Adipocyte (in vitro differentiated cells): Measurements from ENCODE around the gene OPCML.
A peak's percentile ranks its signal among the peaks of the same experiment; 100 is the strongest.

Experiments
- DNase-seq: peaks from one replicate; pipeline ENCODE4 v3.0.0-alpha.2; 2015; ENCODE audit warnings: low read depth
- H3K27me3 ChIP-seq: replicated peaks from 2 replicates; pipeline ENCODE4 v1.7.0; 2013; ENCODE audit warnings: mild to moderate bottlenecking, low read length, moderate library complexity; ENCODE audit not compliant: control insufficient read depth, insufficient read depth
- H3K36me3 ChIP-seq: 2 replicates; pipeline ENCODE4 v1.7.0; 2013; ENCODE audit warnings: low read length, mild to moderate bottlenecking, moderate library complexity; ENCODE audit not compliant: control insufficient read depth, insufficient read depth, severe bottlenecking
- H3K4me1 ChIP-seq: 2 replicates; pipeline ENCODE4 v1.7.0; 2013; ENCODE audit warnings: mild to moderate bottlenecking, low read length, moderate library complexity; ENCODE audit not compliant: control insufficient read depth, insufficient read depth
- H3K4me3 ChIP-seq: 2 replicates; pipeline ENCODE4 v1.7.0; 2013; ENCODE audit warnings: mild to moderate bottlenecking, low read length, moderate library complexity
- H3K9ac ChIP-seq: 2 replicates; pipeline ENCODE4 v1.7.0; 2013; ENCODE audit warnings: mild to moderate bottlenecking, low read length, moderate library complexity
- H3K9me3 ChIP-seq: 2 replicates; pipeline ENCODE4 v1.7.0; 2013; ENCODE audit warnings: mild to moderate bottlenecking, low read length, moderate library complexity; ENCODE audit not compliant: control insufficient read depth

The OPCML gene

GRCh38 chr11:133137939-133138338 lies 394.4 kb downstream of the OPCML start:
- Histone ChIP-seq H3K27me3 (peaks cover 17% of the 10 kb centered on the region), H3K4me1 (no peaks in the 10 kb centered on the region), H3K36me3 (no peaks in the 10 kb centered on the region), H3K9me3 (no peaks in the 10 kb centered on the region), H3K4me3 (no peak overlapping the region), H3K9ac (no peak overlapping the region)
- no peak for DNase-seq

- Histone ChIP-seq H3K4me1 (no peaks in the 10 kb centered on the region), H3K9me3 (no peaks in the 10 kb centered on the region), H3K27me3 (peaks cover 17% of the 10 kb centered on the region), H3K9ac (no peak overlapping the region), H3K4me3 (no peak overlapping the region), H3K36me3 (no peaks in the 10 kb centered on the region)
- DNase-seq = no peak
Observed at GRCh38 chr11:133137270-133137669, 395.0 kb downstream of the OPCML start.

- H3K27me3 ChIP-seq = peaks cover 17% of the 10 kb centered on the region
- DNase-seq = no peak
- peaks cover under 1% of the 10 kb centered on the region for H3K9me3 ChIP-seq
Observed at GRCh38 chr11:133136376-133136775, 395.9 kb downstream of the OPCML start.

GRCh38 chr11:133134314-133135173 lies 397.8 kb downstream of the OPCML start:
- Histone ChIP-seq H3K27me3 (peaks cover 17% of the 10 kb centered on the region), H3K36me3 (no peaks in the 10 kb centered on the region), H3K9me3 (peaks cover 3% of the 10 kb centered on the region), H3K4me3 (no peak overlapping the region), H3K9ac (no peak overlapping the region), H3K4me1 (no peaks in the 10 kb centered on the region)
- peak; percentile 1 for DNase-seq

More at GRCh38 chr11:133136376-133136775, 395.9 kb downstream of the OPCML start:
- H3K36me3 ChIP-seq = no peaks in the 10 kb centered on the region
- H3K4me3 ChIP-seq = no peak overlapping the region
- no peaks in the 10 kb centered on the region for H3K4me1 ChIP-seq
- no peak overlapping the region for H3K9ac ChIP-seq

- Histone ChIP-seq H3K9ac (no peak overlapping the region), H3K4me1 (no peaks in the 10 kb centered on the region), H3K36me3 (no peaks in the 10 kb centered on the region), H3K4me3 (no peak overlapping the region), H3K9me3 (peaks cover 3% of the 10 kb centered on the region), H3K27me3 (peaks cover 17% of the 10 kb centered on the region)
- no peak for DNase-seq
Observed at GRCh38 chr11:133133606-133134005, 398.7 kb downstream of the OPCML start.

GRCh38 chr11:133133050-133133449 lies 399.3 kb downstream of the OPCML start:
- Histone ChIP-seq H3K36me3 (no peaks in the 10 kb centered on the region), H3K4me1 (no peaks in the 10 kb centered on the region), H3K9ac (no peak overlapping the region), H3K27me3 (peaks cover 17% of the 10 kb centered on the region), H3K4me3 (no peak overlapping the region), H3K9me3 (peaks cover 3% of the 10 kb centered on the region)
- DNase-seq = peak; percentile 1

- no peak for DNase-seq
- H3K4me3 ChIP-seq = no peak overlapping the region
- H3K4me1 ChIP-seq = no peaks in the 10 kb centered on the region
- no peak overlapping the region for H3K9ac ChIP-seq
- H3K36me3 ChIP-seq = no peaks in the 10 kb centered on the region
- H3K27me3 ChIP-seq = no peaks in the 10 kb centered on the region
- peaks cover 3% of the 10 kb centered on the region for H3K9me3 ChIP-seq
Observed at GRCh38 chr11:133127741-133128140, 404.6 kb downstream of the OPCML start.

- DNase-seq = no peak
- peaks cover 3% of the 10 kb centered on the region for H3K27me3 ChIP-seq
- H3K9ac ChIP-seq = no peak overlapping the region
- no peaks in the 10 kb centered on the region for H3K4me1 ChIP-seq
- no peak overlapping the region for H3K4me3 ChIP-seq
- H3K9me3 ChIP-seq = no peaks in the 10 kb centered on the region
- H3K36me3 ChIP-seq = no peaks in the 10 kb centered on the region
Observed at GRCh38 chr11:133123796-133124195, 408.5 kb downstream of the OPCML start.

- Histone ChIP-seq H3K4me3 (no peak overlapping the region), H3K27me3 (peaks cover 3% of the 10 kb centered on the region), H3K4me1 (no peaks in the 10 kb centered on the region), H3K36me3 (no peaks in the 10 kb centered on the region), H3K9ac (no peak overlapping the region), H3K9me3 (no peaks in the 10 kb centered on the region)
- DNase-seq = no peak
Observed at GRCh38 chr11:133123366-133123765, 408.9 kb downstream of the OPCML start.

GRCh38 chr11:133122256-133122655 lies 410.0 kb downstream of the OPCML start:
- Histone ChIP-seq H3K4me3 (no peak overlapping the region), H3K27me3 (peaks cover 3% of the 10 kb centered on the region), H3K36me3 (no peaks in the 10 kb centered on the region), H3K4me1 (no peaks in the 10 kb centered on the region), H3K9me3 (no peaks in the 10 kb centered on the region), H3K9ac (no peak overlapping the region)
- no peak for DNase-seq

- Histone ChIP-seq H3K4me3 (no peak overlapping the region), H3K4me1 (no peaks in the 10 kb centered on the region), H3K27me3 (peaks cover 3% of the 10 kb centered on the region), H3K9ac (no peak overlapping the region), H3K9me3 (peaks cover 3% of the 10 kb centered on the region), H3K36me3 (no peaks in the 10 kb centered on the region)
- DNase-seq = no peak
Observed at GRCh38 chr11:133118563-133119268, 413.6 kb downstream of the OPCML start.
